Neural cell (in vitro differentiated cells): ENCODE measurements around the gene ZIC4. TPM values are rescaled to one million over a fixed set of nuclear protein-coding genes. Genes with fewer than 3 reads are reported as not detected.

Source experiments
- H2AFZ ChIP-seq: fragments of 200-600, 300-800 bp; sonication (generic), shearing (Covaris generic); 2 replicates; pipeline ENCODE4 v1.6.0; 2014; ENCODE audit warnings: low read depth, mild to moderate bottlenecking, antibody characterized with exemption, low read length, moderate library complexity
- H3F3A ChIP-seq: fragments of 200-600 bp; shearing (Covaris generic); 2 replicates; pipeline ENCODE4 v1.6.1; 2016; ENCODE audit warnings: mild to moderate bottlenecking, moderate library complexity, mixed read lengths, antibody characterized with exemption, low read length; ENCODE audit not compliant: insufficient read depth, poor library complexity, severe bottlenecking
- H3K27ac ChIP-seq: fragments of 200-600, 300-800 bp; sonication (generic), shearing (Covaris generic); 2 replicates; pipeline ENCODE4 v1.5.1; 2014; ENCODE audit warnings: mild to moderate bottlenecking, low read length, moderate library complexity
- H3K27me3 ChIP-seq: fragments of 300-800, 200-600 bp; sonication (generic), shearing (Covaris generic); 2 replicates; pipeline ENCODE4 v1.6.0; 2014; ENCODE audit warnings: mild to moderate bottlenecking, low read depth, low read length, moderate library complexity; ENCODE audit not compliant: insufficient read depth
- H3K36me3 ChIP-seq: fragments of 300-800, 200-600 bp; sonication (generic), shearing (Covaris generic); 2 replicates; pipeline ENCODE4 v1.5.1; 2014; ENCODE audit warnings: mild to moderate bottlenecking, antibody characterized with exemption, low read length, moderate library complexity; ENCODE audit not compliant: insufficient read depth
- H3K4me2 ChIP-seq: fragments of 300-800, 200-600 bp; sonication (generic), shearing (Covaris generic); 2 replicates; pipeline ENCODE4 v1.6.0; 2014; ENCODE audit warnings: mild to moderate bottlenecking, low read length
- H3K4me3 ChIP-seq: fragments of 300-800, 200-600 bp; sonication (generic), shearing (Covaris generic); 2 replicates; pipeline ENCODE4 v1.5.1; 2014; ENCODE audit warnings: mild to moderate bottlenecking, low read length, moderate library complexity
- H3K79me2 ChIP-seq: fragments of 200-600 bp; shearing (Covaris generic); replicated peaks from 2 replicates; pipeline ENCODE4 v1.6.0; 2014; ENCODE audit warnings: mild to moderate bottlenecking, low read length, moderate library complexity; ENCODE audit not compliant: insufficient read depth
- H3K9ac ChIP-seq: fragments of 300-800, 200-600 bp; sonication (generic), shearing (Covaris generic); 2 replicates; pipeline ENCODE4 v1.6.1; 2016; ENCODE audit warnings: mild to moderate bottlenecking, low read length, mixed read lengths
- H3K9me2 ChIP-seq: fragments of 200-600 bp; shearing (Covaris generic); 2 replicates; pipeline ENCODE4 v1.6.1; 2016; ENCODE audit warnings: mild to moderate bottlenecking, low read length, mixed read lengths; ENCODE audit not compliant: insufficient read depth
- H3K9me3 ChIP-seq: fragments of 200-600, 300-800 bp; sonication (generic), shearing (Covaris generic); 2 replicates; pipeline ENCODE4 v1.6.1; 2016; ENCODE audit warnings: mild to moderate bottlenecking, mixed run types, low read length, moderate library complexity, mixed read lengths
- H4K20me1 ChIP-seq: fragments of 200-600 bp; shearing (Covaris generic); 2 replicates; pipeline ENCODE4 v1.6.1; 2016; ENCODE audit warnings: mild to moderate bottlenecking, mixed run types; ENCODE audit not compliant: insufficient read depth
- CTCF ChIP-seq: fragments of 450-650 bp; IDR thresholded peaks from 2 replicates; pipeline ENCODE4 v1.5.1; 2014; ENCODE audit warnings: antibody characterized with exemption, mild to moderate bottlenecking, moderate library complexity; ENCODE audit not compliant: poor library complexity, severe bottlenecking
- EP300 ChIP-seq: fragments of 450-650 bp; conservative IDR thresholded peaks from 2 replicates; pipeline ENCODE4 v1.6.1; 2014; ENCODE audit warnings: antibody characterized with exemption, mild to moderate bottlenecking, moderate library complexity; ENCODE audit not compliant: poor library complexity, severe bottlenecking
- EZH2 ChIP-seq: fragments of 200-600, 300-800 bp; shearing (Covaris generic), sonication (generic); IDR thresholded peaks from 2 replicates; pipeline ENCODE4 v1.6.1; 2014; ENCODE audit warnings: antibody characterized with exemption, low read length, borderline replicate concordance, mild to moderate bottlenecking; ENCODE audit not compliant: insufficient read depth, poor library complexity, severe bottlenecking
- MXI1 ChIP-seq: fragments of 450-650 bp; conservative IDR thresholded peaks from 2 replicates; pipeline ENCODE4 v1.6.1; 2014; ENCODE audit warnings: antibody characterized with exemption, mild to moderate bottlenecking; ENCODE audit not compliant: poor library complexity, severe bottlenecking
- POLR2AphosphoS5 ChIP-seq: IDR thresholded peaks from 2 replicates; pipeline ENCODE4 v1.6.1; 2012
- RAD21 ChIP-seq: fragments of 450-650 bp; conservative IDR thresholded peaks from 2 replicates; pipeline ENCODE4 v1.6.1; 2014; ENCODE audit warnings: antibody characterized with exemption, mild to moderate bottlenecking, moderate library complexity
- REST ChIP-seq: IDR thresholded peaks from 2 replicates; pipeline ENCODE4 v1.6.1; 2012; ENCODE audit warnings: borderline replicate concordance
- SMC3 ChIP-seq: fragments of 450-650 bp; conservative IDR thresholded peaks from 2 replicates; pipeline ENCODE4 v1.6.1; 2014; ENCODE audit warnings: antibody characterized with exemption, mild to moderate bottlenecking, moderate library complexity; ENCODE audit not compliant: poor library complexity
- polyA plus RNA-seq: library from polyadenylated mRNA; depleted of rRNA; stranded (reverse); fragments of >200 nt; gene quantifications from 2 replicates; pipeline ENCODE4 v1.2.3, GENCODE V29; 2014

Gene ZIC4
- polyA plus RNA-seq, 1 donor from 2014 or later = 8.6 TPM

- H3K9ac ChIP-seq = no peak overlapping the region
- H3K27ac ChIP-seq = no peak overlapping the region
- H3F3A ChIP-seq = no peaks in the 10 kb centered on the region
- H3K36me3 ChIP-seq = no peaks in the 10 kb centered on the region
- no peaks in the 10 kb centered on the region for H3K9me3 ChIP-seq
- TF ChIP-seq CTCF = no peak
- TF ChIP-seq SMC3 = no peak
- no peak overlapping the region for H2AFZ ChIP-seq
- H3K27me3 ChIP-seq = peaks cover 25% of the 10 kb centered on the region
- H4K20me1 ChIP-seq = no peaks in the 10 kb centered on the region
- H3K4me3 ChIP-seq = no peak overlapping the region
- H3K79me2 ChIP-seq = no peaks in the 10 kb centered on the region
- H3K4me2 ChIP-seq = no peak overlapping the region
- no peaks in the 10 kb centered on the region for H3K9me2 ChIP-seq
Observed at GRCh38 chr3:147351301-147351700, 55.0 kb downstream of the ZIC4 start.

- no peaks in the 10 kb centered on the region for H3K36me3 ChIP-seq
- H3K79me2 ChIP-seq = no peaks in the 10 kb centered on the region
- H3K4me2 ChIP-seq = no peak overlapping the region
- no peaks in the 10 kb centered on the region for H3K9me2 ChIP-seq
- no peak overlapping the region for H2AFZ ChIP-seq
- no peaks in the 10 kb centered on the region for H4K20me1 ChIP-seq
- TF ChIP-seq RAD21 (no peak), MXI1 (no peak), EZH2 (no peak), POLR2AphosphoS5 (no peak), EP300 (no peak), CTCF (no peak), REST (no peak), SMC3 (no peak)
- H3K27ac ChIP-seq = no peak overlapping the region
- H3F3A ChIP-seq = no peaks in the 10 kb centered on the region
- H3K9ac ChIP-seq = no peak overlapping the region
- H3K27me3 ChIP-seq = peaks cover 2% of the 10 kb centered on the region
- no peak overlapping the region for H3K4me3 ChIP-seq
- H3K9me3 ChIP-seq = no peaks in the 10 kb centered on the region
Observed at GRCh38 chr3:147348976-147349375, 57.4 kb downstream of the ZIC4 start.
